Activated T-cell treated with anti-CD3 and anti-CD28 coated beads for 4 hours (primary cell): ENCODE measurements around the gene MC5R.

ENCODE experiments used
- DNase-seq: peaks from one replicate; pipeline ENCODE4 v3.0.0-alpha.2; 2020

The MC5R gene

DNA sequence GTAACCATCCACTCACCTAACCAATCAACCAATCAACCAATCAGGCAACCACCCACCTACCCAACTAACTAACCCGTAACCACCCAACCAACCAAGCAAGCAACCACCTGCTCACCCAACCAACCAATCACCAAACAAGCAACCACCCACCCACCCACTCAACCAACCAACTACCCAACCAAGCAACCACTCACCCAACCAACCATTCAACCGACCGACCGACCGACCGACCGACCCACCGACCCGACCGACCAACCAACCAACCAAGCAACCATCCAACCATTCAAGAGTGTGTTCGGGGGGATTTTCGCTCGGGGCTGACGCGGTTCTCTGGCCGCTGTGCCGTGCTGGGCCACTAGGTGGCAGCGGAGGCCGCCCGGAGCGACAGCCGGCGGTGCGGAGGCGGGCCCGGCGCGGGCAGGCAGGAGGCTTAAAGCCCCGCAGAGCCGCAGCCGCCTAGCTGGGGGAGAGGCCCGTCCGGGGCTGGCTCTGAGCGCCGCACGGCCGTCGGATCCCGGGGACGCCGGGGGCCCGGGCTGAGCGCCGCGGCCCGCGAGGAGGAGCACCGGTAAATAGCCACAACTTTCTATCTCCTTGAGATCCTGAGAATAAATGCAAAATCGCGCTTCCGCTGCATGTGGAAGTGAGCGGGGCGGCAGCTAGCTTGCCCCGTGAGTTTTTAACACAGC is at the start of gene MC5R:
MC5R (plus strand) TSS at position 443 of the 689 bp plus-strand sequence. CDS start 1,617 bp downstream, outside the sequence.
- DNase-seq, result peak; percentile 70

DNA sequence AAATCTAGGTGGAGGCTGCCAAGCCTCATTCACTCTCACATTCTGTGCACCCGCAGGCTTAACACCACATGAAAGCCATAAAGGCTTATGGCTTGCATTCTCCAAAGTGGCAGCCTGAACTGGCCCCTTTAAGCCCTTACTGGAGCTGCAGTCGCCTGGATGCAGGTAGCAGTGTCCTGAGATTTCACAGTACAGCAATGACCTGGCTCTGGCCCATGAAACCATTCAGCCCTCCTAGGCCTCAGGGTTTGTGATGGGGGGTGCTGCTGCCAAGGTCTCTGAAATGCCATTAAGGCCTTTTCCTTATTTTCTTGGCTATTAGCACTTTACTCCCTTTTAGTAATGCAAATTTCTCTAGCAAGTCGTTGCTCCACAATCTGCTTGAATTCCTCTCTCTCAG is 48.9 kb upstream of the MC5R start:
- DNase-seq, result no peak

DNA sequence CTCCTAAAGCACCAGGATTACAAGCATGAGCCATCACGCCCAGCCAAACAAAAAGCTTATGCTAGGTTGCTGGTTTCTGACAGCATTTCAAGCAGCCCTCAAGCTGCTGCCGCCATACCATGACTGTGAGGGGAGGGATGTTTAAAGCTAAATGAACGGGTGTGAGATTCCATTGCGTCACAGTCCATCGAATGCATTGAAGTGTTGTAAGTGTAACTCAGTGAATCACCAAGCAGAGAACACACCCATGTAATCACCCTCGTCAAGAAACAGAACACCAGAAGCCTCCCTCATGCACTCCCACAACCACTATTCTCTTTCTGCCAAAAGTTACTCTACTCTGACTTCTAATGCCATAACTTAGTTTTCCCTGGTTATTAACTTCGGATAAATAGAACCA is 32.8 kb upstream of the MC5R start:
- no peak for DNase-seq

DNA sequence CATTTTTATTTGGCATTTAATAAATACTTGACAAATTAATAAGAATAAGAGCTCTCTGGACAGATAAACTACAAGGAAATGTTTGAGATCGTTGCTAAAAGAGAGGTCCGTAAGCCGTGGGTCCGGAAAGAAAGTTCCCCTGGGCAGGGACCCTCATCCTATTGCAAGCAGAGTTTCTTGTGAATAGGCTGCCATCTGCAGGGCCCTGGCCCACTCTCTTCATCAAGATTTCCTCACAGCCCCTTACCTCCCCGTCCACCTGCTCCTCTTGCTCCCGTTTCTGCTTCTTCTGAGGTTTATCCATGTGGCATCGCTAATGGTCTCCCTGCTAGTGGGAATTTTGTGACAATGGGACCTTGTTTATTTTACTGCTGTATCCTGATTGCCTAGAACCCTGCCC is 30.1 kb upstream of the MC5R start:
- no peak for DNase-seq

DNA sequence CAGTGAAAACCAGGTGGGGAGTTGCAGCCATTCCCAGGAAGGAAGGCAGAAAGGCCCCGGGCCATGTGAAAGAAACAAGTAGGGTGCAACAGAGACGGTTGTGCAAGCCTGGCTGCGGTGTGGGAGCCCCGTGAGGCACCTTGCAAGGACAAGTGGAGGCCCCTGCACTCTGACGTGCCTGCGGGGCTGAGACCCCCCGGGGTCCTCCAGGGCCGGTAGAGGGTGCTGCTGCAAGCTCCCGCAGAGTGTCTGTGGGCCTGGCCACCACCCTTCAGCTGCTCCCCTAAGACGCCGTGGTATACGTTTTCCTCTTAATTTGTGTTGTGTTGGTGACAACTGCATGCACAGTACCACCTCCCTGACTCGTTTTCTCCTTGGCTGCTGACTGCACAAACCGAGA is 27.4 kb upstream of the MC5R start:
- DNase-seq, result no peak

DNA sequence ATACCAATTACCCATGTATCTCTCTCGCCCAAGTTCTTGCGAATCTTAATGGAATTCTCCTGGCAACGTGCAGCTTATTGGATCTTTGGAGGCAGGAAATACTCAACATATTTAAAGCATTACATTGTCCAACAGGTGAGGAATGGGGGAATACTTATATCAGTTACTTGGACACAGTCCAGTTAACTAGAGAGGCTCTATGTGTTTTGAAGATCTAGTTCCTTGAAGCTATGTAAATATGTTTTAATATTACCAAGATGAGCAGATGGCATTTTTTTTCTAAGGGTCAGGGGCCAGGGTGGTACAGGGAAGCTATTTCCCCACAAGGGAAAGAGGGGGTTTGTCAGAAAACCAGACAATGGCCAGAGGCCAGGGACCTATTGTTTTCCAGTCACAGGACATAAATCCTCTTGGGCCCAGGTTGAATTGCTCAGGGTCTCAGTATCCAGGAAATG is 26.8 kb upstream of the MC5R start:
- no peak for DNase-seq

DNA sequence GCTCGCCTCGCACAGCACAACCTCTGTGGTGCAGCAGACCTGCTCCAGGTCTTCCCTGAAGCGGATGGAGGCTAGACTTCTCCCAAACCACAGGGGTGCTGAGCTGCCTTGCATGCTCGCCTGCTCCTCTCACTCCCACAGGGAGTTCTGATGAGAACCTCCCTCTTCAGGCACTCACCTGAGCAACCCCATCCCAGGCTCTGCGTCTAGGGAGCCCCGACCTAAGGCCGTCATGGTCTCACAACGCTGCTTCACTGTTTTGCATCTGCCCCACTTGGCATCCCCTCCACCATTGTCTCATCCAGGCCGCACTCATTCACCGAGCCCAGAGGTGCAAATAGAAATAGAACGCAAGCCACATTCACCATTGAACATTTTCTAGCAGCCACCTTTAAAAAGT is 24.6 kb upstream of the MC5R start:
- no peak for DNase-seq

DNA sequence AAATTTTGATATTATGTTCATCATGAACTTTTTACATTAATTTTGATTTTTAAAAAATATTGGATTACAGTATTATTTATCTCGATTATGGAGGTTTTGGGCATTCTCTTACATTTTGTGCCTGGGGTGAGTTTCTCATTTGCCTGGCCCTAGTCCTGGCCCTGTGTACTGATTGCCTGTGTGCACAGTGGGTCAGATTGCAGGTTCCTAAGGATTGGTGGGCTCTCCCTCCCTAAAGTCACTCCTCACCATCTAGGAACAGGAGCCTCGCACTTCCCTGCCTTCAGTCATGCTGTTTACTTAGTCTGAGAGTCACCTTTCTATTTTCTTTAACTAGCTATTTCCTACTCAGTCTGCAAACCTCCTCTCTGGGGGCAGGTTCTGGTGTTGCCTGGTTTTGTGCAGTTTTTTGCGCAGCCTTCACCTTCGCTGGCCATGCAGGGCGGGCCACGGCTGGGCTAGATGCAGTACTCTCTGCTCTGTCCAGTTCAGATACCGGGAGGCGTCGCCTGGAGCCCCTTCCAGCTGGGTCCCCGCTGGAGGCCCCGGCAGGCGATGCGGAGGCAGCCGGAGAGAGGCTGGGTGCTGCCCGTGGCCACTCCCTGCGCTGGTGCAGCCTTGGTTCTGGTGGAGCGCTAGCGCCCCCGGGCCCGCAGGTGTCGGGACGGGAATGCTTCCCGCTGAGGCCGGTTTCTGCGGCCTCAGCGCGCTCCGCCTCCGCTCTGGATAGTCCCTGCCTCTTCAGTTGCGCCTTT is 23.3 kb upstream of the MC5R start:
- DNase-seq, result no peak

DNA sequence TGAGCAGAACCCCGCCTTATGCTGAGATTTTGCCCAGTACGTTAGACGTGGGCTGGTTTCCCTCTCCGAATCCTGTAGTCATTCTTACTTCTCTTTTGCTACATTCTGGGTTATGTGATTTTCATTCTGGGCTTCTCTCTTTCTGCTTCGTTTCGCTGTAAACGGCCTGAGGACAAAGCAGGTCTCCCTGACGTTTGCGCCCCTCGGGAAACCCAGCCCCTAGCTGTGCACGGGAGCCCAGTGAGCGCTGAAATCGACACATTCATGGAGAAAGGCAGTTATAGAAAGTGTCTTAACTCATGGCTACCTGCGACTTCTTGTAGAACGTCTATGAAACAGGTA is 22.7 kb upstream of the MC5R start:
- DNase-seq, result no peak

DNA sequence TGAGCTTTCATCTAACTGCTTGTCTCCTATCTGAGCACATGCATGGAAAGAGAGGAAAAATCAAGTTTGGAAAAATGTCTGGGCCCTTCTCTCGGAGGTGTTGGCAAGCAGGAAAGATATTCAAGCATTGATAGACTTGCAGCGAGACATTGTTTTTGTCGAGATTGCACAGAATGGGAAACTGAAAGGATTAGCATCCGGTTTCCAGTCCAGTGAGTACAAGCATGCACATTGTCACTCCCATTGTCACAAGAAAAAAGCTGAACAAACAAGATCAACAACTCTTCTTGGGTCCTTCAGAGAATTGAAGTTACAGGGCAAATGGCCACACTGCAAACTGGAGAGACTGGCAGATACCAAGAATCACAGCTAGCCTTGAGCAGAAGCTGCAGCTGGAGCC is 19.6 kb upstream of the MC5R start:
- no peak for DNase-seq

DNA sequence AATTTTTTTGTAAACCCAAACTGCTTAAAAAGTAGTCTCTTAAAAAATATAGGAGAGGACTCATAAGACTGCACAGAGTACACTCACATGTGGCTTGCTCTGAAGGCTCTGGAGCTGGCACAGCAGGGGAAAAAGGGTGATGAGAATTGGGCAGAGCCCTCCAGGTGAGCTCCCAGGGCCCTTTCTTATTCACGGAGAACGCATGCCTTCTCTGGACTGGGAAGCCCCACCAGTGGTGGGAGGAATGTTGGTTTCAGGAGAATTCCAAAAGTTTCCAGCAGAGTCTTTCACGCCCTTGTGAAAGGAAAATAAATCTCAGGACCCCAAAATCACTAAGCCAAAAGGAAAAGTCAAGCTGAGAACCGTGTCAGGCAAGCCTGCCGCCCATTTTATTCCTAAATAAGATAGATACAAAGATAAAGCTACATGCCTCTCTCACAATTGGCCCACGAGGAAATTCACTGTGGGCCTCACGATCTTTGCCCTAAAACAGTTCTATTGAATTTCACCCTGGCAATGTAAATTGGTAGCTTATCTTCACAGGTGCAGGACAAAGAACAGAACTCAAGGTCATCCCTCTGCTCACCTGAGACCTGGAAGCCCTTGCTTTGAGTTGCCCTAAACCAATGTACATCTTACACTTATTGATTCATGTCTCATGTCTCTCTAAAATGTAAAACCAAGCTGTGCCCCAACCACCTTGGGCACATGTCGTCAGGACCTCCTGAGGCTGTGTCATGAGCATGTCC is 15.5 kb upstream of the MC5R start:
- no peak for DNase-seq

DNA sequence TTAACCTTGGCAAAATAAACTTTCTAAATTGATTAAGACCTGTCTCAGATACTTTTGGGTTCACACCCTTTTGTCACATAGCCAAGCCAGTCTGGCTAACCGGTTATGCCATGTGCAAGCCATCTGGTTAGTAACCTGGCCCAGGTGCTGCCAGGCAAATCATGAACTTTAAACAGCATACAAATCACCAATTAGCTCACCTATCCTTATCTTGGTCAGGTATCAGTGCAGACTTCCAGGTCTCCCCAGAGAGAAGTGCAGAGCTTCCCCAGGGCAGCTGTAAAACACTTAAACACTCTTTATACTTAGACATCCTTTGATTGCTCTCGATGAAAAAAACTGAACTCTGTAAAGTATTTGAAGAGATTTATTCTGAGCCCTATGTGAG is 14.9 kb upstream of the MC5R start:
- DNase-seq, result no peak

DNA sequence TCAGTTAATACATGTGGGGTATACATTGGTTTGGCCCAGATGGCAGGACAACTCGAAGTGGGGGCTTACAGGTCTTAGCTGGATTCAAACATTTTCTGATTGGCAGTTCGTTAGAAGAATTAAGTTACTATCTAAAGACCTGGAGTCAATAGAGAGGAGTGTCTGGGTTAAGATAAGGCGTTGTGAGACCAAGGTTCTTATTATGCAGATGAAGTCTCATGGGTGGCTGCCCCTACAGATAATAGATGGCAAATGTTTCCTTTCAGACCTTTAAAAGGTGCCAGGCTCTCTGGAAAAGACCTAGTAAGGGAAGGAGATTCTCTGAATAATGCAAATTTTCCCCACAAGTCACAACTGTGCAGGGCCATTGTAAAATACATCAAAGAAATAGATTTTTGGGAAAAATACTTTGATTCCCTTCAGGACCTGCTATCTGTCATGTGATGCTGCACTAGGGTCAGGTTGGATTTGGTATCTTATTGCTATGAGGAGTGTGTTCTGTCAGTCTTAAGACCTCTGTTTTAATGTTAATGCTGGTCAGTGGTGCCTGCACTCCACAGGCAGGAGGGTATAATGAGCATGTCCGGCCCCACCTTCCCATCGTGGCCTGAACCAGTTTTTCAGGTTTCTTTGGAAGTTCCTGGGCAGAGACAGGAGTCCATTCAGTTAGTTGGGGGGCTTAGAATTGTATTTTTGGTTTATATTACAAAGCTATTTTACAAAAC is 14.3 kb upstream of the MC5R start:
- no peak for DNase-seq

DNA sequence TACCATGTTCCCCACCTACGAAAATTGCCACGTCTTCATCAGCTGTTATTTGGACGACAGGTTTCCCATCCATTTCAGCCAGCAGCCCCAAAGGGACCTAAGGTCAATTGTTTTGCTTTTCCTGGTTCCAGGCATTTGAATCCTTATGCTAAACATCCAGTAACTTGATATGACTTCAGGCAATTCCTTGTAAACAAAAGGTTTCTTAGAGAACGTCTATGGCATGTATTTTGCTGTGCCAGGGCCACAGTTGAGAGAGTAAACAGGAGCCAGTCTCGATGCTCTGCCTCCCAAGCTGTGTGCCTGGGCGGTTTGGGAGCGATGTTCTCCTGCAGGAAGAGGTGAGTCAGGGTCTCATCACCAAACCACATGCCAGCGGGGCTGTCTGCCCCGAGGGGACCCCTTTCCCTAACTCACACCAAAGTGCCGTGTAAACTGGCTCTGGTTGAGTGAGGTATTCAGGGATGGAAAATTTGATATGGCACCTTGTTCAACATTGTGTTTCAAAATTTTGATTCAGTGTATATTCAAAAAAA is 12.9 kb upstream of the MC5R start:
- no peak for DNase-seq

DNA sequence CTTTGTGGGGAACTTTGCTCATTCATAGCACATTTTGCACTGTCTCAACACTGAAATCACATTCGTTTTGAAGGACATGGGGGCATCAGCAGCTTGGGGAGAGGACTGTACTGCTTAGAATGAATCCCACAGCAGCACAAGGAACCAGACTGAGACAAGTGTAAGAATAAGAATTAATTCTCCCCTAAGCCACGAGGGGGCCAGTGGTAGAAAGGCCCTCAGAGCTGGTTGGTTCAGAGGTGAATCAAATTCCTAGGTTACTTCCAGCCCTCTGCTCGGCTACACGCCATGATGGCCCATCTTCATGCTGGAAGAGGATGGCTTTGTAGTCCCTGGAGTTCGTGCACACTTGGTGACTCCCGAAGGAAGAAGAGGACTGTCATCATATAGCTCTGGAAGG is 12.0 kb upstream of the MC5R start:
- DNase-seq, result no peak

DNA sequence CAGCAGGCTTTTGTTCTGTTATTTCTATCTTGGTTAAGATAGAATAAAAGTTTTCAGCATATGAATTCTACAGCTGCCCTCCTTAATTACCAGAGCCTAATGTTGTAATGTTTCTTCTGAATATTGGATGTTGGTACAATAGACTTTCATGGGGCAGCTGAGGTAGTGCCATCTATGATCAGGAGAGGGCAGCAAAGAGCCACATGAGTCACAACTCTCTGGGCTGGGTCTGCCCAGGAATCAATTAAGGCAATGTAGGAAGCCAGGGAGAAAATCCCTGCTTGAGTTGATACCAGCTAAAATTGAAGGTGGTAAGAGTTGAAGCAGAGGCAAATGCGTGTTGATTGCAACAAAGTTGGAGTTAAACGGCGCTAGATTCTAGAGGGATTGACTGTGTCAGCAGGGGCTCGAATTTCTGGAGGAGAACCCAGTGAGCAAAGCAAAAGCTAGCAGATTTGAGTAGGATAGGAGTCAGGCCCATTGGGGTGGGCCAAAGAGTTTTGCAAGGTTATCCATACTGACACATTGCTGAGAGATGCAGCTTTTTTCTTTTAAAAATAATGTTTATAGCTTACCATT is 10.6 kb upstream of the MC5R start:
- DNase-seq, result peak; percentile 55

DNA sequence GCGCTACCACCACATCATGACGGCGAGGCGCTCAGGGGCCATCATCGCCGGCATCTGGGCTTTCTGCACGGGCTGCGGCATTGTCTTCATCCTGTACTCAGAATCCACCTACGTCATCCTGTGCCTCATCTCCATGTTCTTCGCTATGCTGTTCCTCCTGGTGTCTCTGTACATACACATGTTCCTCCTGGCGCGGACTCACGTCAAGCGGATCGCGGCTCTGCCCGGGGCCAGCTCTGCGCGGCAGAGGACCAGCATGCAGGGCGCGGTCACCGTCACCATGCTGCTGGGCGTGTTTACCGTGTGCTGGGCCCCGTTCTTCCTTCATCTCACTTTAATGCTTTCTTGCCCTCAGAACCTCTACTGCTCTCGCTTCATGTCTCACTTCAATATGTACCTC is 2.3 kb downstream of the MC5R start:
- no peak for DNase-seq

DNA sequence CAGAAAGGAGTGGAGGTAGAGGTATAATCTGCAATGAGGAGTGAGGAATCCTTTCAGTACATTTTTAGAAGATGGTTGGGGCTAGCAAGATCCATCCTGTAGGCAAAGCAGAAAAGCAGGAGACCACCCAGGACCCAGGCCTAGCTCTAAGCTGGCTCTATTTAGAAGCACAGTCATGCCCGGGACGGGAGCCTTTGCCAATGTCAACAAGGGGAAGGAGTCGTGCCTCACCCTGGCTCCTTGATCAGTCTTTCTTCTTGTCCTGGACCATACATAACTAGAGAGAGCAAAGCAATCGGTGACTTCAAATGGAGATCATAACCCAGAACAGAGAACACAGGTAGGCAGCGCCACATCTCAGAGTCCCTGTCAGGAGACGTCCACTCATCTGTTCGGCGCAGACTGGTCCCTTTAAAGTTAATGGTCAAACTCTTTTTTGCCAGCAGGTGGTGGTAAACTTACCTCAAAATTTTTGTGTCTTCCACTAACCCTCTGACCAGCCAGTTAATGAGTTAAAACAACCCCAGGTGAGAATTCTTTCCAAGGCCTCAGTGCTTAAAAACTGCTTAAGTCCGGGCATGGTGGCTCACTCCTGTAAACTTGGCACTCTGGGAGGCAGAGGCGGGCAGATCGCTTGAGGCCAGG is 8.0 kb downstream of the MC5R start:
- no peak for DNase-seq

DNA sequence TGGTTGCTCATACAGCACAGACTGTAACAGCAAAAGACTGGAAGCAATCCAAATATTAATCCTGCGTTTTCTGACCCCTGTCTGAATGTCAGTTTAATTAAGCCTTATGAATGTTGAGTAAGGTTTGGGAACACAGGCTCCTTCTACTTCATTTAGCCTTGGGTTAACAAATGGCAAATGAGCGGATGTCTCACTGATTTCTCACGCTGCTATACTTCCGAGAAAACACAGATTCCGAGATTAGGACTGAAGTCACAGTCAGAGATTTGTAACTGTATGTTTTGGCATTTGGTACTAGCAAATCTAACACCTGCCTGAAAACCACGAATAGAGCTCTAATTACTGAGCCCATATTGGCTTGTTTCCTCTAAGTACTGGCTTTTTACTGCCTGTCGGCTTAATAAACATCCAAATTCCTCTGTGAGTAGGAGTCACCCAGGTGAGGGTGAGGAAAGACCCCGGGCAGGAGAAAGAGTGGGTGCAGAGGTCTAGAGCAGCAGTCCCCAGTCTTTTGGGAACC is 10.6 kb downstream of the MC5R start:
- DNase-seq, result no peak

DNA sequence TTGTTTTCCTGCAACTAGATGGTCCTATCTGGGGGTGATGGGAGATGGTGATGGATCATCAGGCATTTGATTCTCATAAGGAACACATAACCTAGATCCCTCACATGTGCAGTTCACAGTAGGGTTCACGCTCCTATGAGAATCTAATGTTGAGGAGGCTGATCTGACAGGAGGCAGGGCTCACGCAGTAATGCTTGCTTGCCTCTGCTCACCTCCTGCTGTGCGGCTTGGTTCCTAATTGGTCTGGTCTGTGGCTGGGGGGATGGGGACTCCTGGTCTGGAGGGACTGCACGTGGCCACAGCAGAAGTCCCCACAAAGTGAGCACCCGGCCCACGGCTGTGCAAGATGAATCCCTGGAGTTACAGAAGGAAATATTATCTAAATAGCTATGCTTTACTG is 11.3 kb downstream of the MC5R start:
- no peak for DNase-seq

DNA sequence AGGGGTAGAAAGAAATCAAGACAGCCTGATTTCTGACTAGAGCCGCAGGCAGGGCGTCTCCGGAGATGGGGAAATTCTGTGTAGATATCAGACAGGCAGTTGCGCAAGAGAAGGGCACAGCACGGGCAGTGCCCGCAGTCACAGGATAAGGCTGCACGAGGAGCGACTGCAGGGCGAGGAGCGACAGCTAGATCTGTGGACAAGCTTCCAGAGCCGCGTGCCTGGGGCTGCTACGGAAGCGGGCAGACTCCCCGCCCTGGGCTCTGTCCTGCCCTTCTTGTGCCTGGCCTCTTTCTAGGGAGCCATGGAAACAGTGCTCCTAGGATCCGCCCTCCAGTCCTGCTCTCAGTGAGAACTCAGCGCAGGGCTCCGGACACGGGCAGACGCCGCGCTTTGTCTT is 12.6 kb downstream of the MC5R start:
- no peak for DNase-seq

DNA sequence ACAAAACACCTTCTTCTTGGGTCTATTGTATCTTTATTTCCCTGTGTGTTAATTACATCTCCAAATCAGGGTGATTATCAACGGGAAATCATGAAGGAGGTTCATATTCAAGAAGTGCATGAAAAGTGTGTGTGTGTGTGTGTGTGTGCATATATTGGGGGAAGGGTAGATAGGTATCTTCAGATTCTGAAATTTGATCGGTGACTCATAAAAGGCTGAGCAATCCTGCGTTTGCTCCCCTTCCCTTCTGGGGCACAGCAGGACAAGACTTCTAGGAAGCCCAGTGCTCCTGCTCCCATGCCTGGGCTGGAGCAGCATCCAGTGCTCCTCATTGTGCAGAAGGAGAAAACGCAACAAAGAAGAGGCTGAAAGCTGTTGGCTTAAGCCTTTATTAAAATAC is 25.8 kb downstream of the MC5R start:
- DNase-seq, result no peak
